Measurements from ENCODE around the gene TLE7. TPM values are rescaled to one million over a fixed set of nuclear protein-coding genes. Genes with fewer than 3 reads are reported as not detected.

TLE7 gene
- polyA plus RNA-seq, 1 donor, result not detected

- Histone ChIP-seq H3K9me3 (ENCODE audit: control insufficient read depth, low read depth, low read length) (no peaks in the 10 kb centered on the region), H3K4me3 (ENCODE audit: low read length) (no peak overlapping the region), H3K4me1 (ENCODE audit: control insufficient read depth, insufficient read depth, low read length) (no peaks in the 10 kb centered on the region), H3K27me3 (ENCODE audit: control insufficient read depth, insufficient read depth, low read length) (no peaks in the 10 kb centered on the region), H3K27ac (ENCODE audit: low read length) (no peak overlapping the region), H3K36me3 (ENCODE audit: control insufficient read depth, insufficient read depth, low read length) (no peaks in the 10 kb centered on the region)
- no peak for DNase-seq
- 65% methylated on average over 2 of the region's 11 CpGs for WGBS (ENCODE audit: insufficient coverage, low lambda C conversion rate)
Observed at GRCh38 chr16:71402674-71403073, 39.2 kb downstream of the TLE7 start.

- no peak overlapping the region for H3K27ac ChIP-seq (ENCODE audit: low read length)
- H3K4me1 ChIP-seq (ENCODE audit: control insufficient read depth, insufficient read depth, low read length), result no peaks in the 10 kb centered on the region
- WGBS (ENCODE audit: insufficient coverage, low lambda C conversion rate), result no CpG with 5 or more reads among the region's 6 CpGs
- H3K27me3 ChIP-seq (ENCODE audit: control insufficient read depth, insufficient read depth, low read length), result no peaks in the 10 kb centered on the region
- no peak for DNase-seq
- no peak overlapping the region for H3K4me3 ChIP-seq (ENCODE audit: low read length)
- no peaks in the 10 kb centered on the region for H3K9me3 ChIP-seq (ENCODE audit: control insufficient read depth, low read depth, low read length)
- H3K36me3 ChIP-seq (ENCODE audit: control insufficient read depth, insufficient read depth, low read length), result no peaks in the 10 kb centered on the region
Observed at GRCh38 chr16:71402007-71402406, 39.8 kb downstream of the TLE7 start.

GRCh38 chr16:71399801-71400563, 41.9 kb downstream of the TLE7 start:
- no peaks in the 10 kb centered on the region for H3K4me1 ChIP-seq (ENCODE audit: control insufficient read depth, insufficient read depth, low read length)
- H3K9me3 ChIP-seq (ENCODE audit: control insufficient read depth, low read depth, low read length), result no peaks in the 10 kb centered on the region
- DNase-seq, result no peak
- no peak overlapping the region for H3K27ac ChIP-seq (ENCODE audit: low read length)
- no peak overlapping the region for H3K4me3 ChIP-seq (ENCODE audit: low read length)
- WGBS (ENCODE audit: insufficient coverage, low lambda C conversion rate), result 96% methylated on average over 5 of the region's 11 CpGs
- H3K36me3 ChIP-seq (ENCODE audit: control insufficient read depth, insufficient read depth, low read length), result no peaks in the 10 kb centered on the region
- H3K27me3 ChIP-seq (ENCODE audit: control insufficient read depth, insufficient read depth, low read length), result no peaks in the 10 kb centered on the region

GRCh38 chr16:71396594-71396993, 45.3 kb downstream of the TLE7 start:
- no peaks in the 10 kb centered on the region for H3K4me1 ChIP-seq (ENCODE audit: control insufficient read depth, insufficient read depth, low read length)
- H3K4me3 ChIP-seq (ENCODE audit: low read length), result no peak overlapping the region
- H3K36me3 ChIP-seq (ENCODE audit: control insufficient read depth, insufficient read depth, low read length), result no peaks in the 10 kb centered on the region
- no peaks in the 10 kb centered on the region for H3K27me3 ChIP-seq (ENCODE audit: control insufficient read depth, insufficient read depth, low read length)
- 52% methylated on average over 2 of the region's 10 CpGs for WGBS (ENCODE audit: insufficient coverage, low lambda C conversion rate)
- no peaks in the 10 kb centered on the region for H3K9me3 ChIP-seq (ENCODE audit: control insufficient read depth, low read depth, low read length)
- no peak overlapping the region for H3K27ac ChIP-seq (ENCODE audit: low read length)
- no peak for DNase-seq

GRCh38 chr16:71389330-71389729, 52.5 kb downstream of the TLE7 start:
- 100% methylated on average over 2 of the region's 7 CpGs for WGBS (ENCODE audit: insufficient coverage, low lambda C conversion rate)
- no peak for DNase-seq
- H3K9me3 ChIP-seq (ENCODE audit: control insufficient read depth, low read depth, low read length), result no peaks in the 10 kb centered on the region
- no peaks in the 10 kb centered on the region for H3K4me1 ChIP-seq (ENCODE audit: control insufficient read depth, insufficient read depth, low read length)
- no peak overlapping the region for H3K27ac ChIP-seq (ENCODE audit: low read length)
- H3K27me3 ChIP-seq (ENCODE audit: control insufficient read depth, insufficient read depth, low read length), result peaks cover 4% of the 10 kb centered on the region
- no peak overlapping the region for H3K4me3 ChIP-seq (ENCODE audit: low read length)
- H3K36me3 ChIP-seq (ENCODE audit: control insufficient read depth, insufficient read depth, low read length), result no peaks in the 10 kb centered on the region

DNA sequence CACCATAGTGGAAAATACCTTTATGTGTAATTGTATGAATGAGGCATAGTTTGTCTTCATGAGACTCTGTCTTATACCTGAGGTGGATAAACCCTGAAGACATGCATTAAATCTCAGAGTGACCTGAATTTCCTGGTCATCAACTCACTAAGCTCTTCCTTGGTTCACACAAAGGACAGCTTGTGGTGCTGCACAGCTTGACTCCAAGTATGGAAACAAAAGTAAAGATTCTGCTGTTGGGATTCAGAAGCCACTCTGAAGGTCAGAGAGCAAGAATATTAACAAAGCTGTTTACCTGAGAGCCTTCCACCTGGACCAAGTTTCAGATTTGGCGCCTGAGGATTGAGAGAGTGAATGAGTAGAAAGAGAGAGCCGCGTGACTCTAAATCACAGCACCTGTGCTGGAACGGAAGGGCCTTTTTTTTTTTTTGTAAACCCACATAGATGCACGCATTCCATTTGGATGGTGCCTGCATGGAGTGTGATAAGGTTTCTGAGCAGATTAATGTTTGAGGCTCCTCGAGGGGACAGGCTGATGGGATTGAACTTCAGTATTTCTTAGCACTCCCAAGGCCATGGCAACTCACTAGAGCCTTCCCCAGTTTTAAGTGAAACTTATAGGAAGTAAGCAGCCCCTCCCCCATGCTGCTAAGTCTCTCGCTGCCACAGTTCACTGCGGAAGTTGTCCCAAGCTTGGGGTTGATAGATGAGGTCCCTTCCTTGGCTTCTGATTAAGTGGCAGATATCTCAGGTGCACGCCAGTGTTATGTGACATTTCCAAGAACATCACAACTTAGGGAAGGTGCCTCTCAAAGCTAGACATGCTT, 54.6 kb downstream of the TLE7 start:
- Histone ChIP-seq H3K27ac (ENCODE audit: low read length) (no peak overlapping the region), H3K27me3 (ENCODE audit: control insufficient read depth, insufficient read depth, low read length) (peaks cover 4% of the 10 kb centered on the region), H3K4me3 (ENCODE audit: low read length) (no peak overlapping the region), H3K4me1 (ENCODE audit: control insufficient read depth, insufficient read depth, low read length) (no peaks in the 10 kb centered on the region), H3K36me3 (ENCODE audit: control insufficient read depth, insufficient read depth, low read length) (no peaks in the 10 kb centered on the region), H3K9me3 (ENCODE audit: control insufficient read depth, low read depth, low read length) (no peaks in the 10 kb centered on the region)
- WGBS (ENCODE audit: insufficient coverage, low lambda C conversion rate), result no CpG with 5 or more reads among the region's 9 CpGs
- no peak for DNase-seq

- Histone ChIP-seq H3K27ac (ENCODE audit: low read length) (no peak overlapping the region), H3K9me3 (ENCODE audit: control insufficient read depth, low read depth, low read length) (no peaks in the 10 kb centered on the region), H3K27me3 (ENCODE audit: control insufficient read depth, insufficient read depth, low read length) (peaks cover 4% of the 10 kb centered on the region), H3K4me3 (ENCODE audit: low read length) (no peak overlapping the region), H3K4me1 (ENCODE audit: control insufficient read depth, insufficient read depth, low read length) (no peaks in the 10 kb centered on the region), H3K36me3 (ENCODE audit: control insufficient read depth, insufficient read depth, low read length) (no peaks in the 10 kb centered on the region)
- WGBS (ENCODE audit: insufficient coverage, low lambda C conversion rate), result 25% methylated on average over 2 of the region's 10 CpGs
- no peak for DNase-seq
Observed at GRCh38 chr16:71384073-71384724, 57.7 kb downstream of the TLE7 start.

DNA sequence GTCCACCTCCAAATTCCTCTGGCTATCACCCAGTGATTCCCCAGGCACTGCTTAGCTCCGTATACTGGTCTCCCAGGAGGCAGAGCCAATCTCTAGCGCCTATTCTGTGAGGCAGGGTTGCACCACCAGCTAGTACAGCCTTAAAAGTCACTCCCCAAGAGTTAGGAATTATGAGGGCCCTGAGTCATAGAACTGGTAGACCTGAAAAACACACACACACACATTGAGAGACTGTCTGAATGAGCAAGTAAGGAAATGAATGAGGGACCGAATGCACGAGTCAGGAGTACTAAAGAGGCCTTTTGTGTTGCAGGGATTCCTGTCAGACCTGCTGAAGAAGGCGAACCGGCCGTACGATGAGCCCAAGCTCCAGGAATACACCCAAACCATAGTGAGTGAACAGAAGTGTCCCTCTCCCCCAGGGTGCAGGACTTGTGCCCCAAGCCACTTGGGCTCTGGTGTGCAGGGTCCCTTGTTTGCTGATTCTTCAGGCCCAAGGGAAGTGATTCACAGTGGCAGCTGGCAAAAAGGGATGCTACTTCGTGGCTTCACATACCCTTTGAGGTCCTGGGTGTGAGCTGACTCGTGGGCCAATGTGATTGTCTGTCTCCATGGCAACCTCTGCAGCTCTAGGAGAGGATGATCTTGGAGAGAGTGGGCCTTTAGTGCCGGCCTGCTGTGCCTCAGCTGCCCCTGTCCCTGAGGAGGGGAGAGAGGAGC, 58.6 kb downstream of the TLE7 start:
- no CpG with 5 or more reads among the region's 11 CpGs for WGBS (ENCODE audit: insufficient coverage, low lambda C conversion rate)
- no peaks in the 10 kb centered on the region for H3K36me3 ChIP-seq (ENCODE audit: control insufficient read depth, insufficient read depth, low read length)
- DNase-seq, result no peak

DNA sequence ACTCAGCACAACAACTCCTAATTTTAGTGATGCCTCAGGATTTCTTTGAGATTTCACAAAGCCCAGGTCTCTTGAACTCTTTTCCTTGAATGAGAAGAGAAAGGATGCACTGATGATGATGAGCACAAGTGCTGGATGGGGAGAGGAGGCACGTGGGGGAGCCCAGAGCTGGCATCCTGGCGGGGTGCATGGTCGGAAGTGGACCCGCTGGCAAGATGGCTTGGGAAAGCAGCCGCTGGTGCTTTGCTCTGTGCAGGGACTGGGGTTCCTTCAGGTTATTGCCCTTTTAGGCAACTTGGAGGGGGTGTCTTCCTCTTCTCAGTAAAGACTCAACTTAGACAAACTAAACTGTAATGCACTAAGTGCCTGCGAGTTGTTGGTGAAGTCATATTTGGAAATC, 61.0 kb downstream of the TLE7 start:
- H3K36me3 ChIP-seq (ENCODE audit: control insufficient read depth, insufficient read depth, low read length), result no peaks in the 10 kb centered on the region
- H3K27ac ChIP-seq (ENCODE audit: low read length), result no peak overlapping the region
- no peak overlapping the region for H3K4me3 ChIP-seq (ENCODE audit: low read length)
- 100% methylated on average over 1 of the region's 6 CpGs for WGBS (ENCODE audit: insufficient coverage, low lambda C conversion rate)
- no peak for DNase-seq
- no peaks in the 10 kb centered on the region for H3K27me3 ChIP-seq (ENCODE audit: control insufficient read depth, insufficient read depth, low read length)
- H3K9me3 ChIP-seq (ENCODE audit: control insufficient read depth, low read depth, low read length), result no peaks in the 10 kb centered on the region
- H3K4me1 ChIP-seq (ENCODE audit: control insufficient read depth, insufficient read depth, low read length), result no peaks in the 10 kb centered on the region

More for the DNA sequence above, 58.6 kb downstream of the TLE7 start:
- Histone ChIP-seq H3K9me3 (ENCODE audit: control insufficient read depth, low read depth, low read length) (no peaks in the 10 kb centered on the region), H3K27me3 (ENCODE audit: control insufficient read depth, insufficient read depth, low read length) (peaks cover 4% of the 10 kb centered on the region), H3K4me1 (ENCODE audit: control insufficient read depth, insufficient read depth, low read length) (no peaks in the 10 kb centered on the region), H3K4me3 (ENCODE audit: low read length) (no peak overlapping the region), H3K27ac (ENCODE audit: low read length) (no peak overlapping the region)

Measured in large intestine (tissue), 3 donors.